ENCODE measurements around the gene GRK5.

- TF ChIP-seq POLR2A (IDR thresholded peaks at IDR 0.05) = no peak
- TF ChIP-seq, protein P1, sequence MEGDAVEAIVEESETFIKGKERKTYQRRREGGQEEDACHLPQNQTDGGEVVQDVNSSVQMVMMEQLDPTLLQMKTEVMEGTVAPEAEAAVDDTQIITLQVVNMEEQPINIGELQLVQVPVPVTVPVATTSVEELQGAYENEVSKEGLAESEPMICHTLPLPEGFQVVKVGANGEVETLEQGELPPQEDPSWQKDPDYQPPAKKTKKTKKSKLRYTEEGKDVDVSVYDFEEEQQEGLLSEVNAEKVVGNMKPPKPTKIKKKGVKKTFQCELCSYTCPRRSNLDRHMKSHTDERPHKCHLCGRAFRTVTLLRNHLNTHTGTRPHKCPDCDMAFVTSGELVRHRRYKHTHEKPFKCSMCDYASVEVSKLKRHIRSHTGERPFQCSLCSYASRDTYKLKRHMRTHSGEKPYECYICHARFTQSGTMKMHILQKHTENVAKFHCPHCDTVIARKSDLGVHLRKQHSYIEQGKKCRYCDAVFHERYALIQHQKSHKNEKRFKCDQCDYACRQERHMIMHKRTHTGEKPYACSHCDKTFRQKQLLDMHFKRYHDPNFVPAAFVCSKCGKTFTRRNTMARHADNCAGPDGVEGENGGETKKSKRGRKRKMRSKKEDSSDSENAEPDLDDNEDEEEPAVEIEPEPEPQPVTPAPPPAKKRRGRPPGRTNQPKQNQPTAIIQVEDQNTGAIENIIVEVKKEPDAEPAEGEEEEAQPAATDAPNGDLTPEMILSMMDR (IDR thresholded peaks at IDR 0.05) = no peak
Observed at GRCh38 chr10:119166564-119166963, 40.8 kb upstream of the GRK5 start.
